ENCODE data around the gene PLEKHG4.

DNA sequence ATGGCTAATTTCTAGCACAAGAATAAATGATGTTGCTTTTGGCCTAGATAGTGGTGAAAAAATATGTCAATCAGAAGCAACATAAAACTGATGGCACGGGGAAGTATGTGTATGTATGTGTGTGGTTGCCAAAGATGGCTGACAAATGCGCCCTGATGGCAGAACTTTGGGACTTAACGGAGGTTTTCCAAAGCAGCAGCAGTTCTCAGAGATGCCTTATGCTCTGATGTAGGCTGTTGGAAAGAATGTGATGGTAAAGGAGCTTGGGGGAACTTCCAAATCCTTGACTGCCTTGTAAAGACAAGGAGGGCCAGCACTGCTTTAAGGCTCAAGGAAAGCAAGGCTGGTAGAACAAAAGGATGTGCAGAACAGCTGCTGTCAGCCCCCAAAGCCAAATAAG is 31.2 kb downstream of the PLEKHG4 start:
- TF ChIP-seq CTCF (IDR thresholded peaks at IDR 0.05; ENCODE audit: insufficient read depth, low read length) (no peak), POLR2AphosphoS5 (IDR thresholded peaks at IDR 0.05; ENCODE audit: low read depth) (no peak), GABPA (IDR thresholded peaks at IDR 0.05; ENCODE audit: low read depth) (no peak)
